Left ventricle myocardium inferior (tissue), 1 donor: ENCODE measurements around the gene HLCS. TPM values are rescaled to one million over a fixed set of nuclear protein-coding genes. Genes with fewer than 3 reads are reported as not detected.

Experiments
- DNase-seq: peaks from one replicate; pipeline ENCODE4 v3.0.0-alpha.2; 2020
- H3K27ac ChIP-seq: fragments of 200-600 bp; replicated peaks from 2 replicates; pipeline ENCODE4 v1.8.0; 2021
- H3K27me3 ChIP-seq: fragments of 200-600 bp; 2 replicates; pipeline ENCODE4 v1.8.0; 2021; ENCODE audit warnings: low read depth
- H3K36me3 ChIP-seq: fragments of 200-600 bp; 2 replicates; pipeline ENCODE4 v1.8.0; 2021
- H3K4me1 ChIP-seq: fragments of 200-600 bp; 2 replicates; pipeline ENCODE4 v1.8.0; 2021
- H3K4me3 ChIP-seq: fragments of 200-600 bp; 2 replicates; pipeline ENCODE4 v1.8.0; 2021; ENCODE audit warnings: mild to moderate bottlenecking, moderate library complexity
- H3K9me3 ChIP-seq: fragments of 200-600 bp; replicated peaks from 2 replicates; pipeline ENCODE4 v1.8.0; 2021
- intact Hi-C: fragments of 100-400 bp; cut with micrococcal nuclease; formaldehyde crosslinking; loops from one replicate; pipeline ENCODE4 v1.11.0; 2022
- total RNA-seq: library from RNA; stranded (reverse); fragmentation: NEBNext Ultra II Directional; extraction: Animal tissue kit (Norgen Biotek cat#: 25700); gene quantifications from one replicate; pipeline ENCODE4 v1.2.1, GENCODE V29; 2021
- TF ChIP-seq, protein P1 (sequence below): fragments of 200-600 bp; IDR thresholded peaks from 2 replicates; pipeline ENCODE4 v1.8.0; 2021; ENCODE audit warnings: antibody characterized with exemption, mild to moderate bottlenecking, borderline replicate concordance
- donor health status: DM: no; HTN: yes; CAD: no; lungs with severe emphysema.

Gene HLCS
- total RNA-seq, 1 donor from 2014 or later, result 5.3 TPM

- TF ChIP-seq, protein P1, sequence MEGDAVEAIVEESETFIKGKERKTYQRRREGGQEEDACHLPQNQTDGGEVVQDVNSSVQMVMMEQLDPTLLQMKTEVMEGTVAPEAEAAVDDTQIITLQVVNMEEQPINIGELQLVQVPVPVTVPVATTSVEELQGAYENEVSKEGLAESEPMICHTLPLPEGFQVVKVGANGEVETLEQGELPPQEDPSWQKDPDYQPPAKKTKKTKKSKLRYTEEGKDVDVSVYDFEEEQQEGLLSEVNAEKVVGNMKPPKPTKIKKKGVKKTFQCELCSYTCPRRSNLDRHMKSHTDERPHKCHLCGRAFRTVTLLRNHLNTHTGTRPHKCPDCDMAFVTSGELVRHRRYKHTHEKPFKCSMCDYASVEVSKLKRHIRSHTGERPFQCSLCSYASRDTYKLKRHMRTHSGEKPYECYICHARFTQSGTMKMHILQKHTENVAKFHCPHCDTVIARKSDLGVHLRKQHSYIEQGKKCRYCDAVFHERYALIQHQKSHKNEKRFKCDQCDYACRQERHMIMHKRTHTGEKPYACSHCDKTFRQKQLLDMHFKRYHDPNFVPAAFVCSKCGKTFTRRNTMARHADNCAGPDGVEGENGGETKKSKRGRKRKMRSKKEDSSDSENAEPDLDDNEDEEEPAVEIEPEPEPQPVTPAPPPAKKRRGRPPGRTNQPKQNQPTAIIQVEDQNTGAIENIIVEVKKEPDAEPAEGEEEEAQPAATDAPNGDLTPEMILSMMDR, result no peak
- intact Hi-C loops, result loop anchor here (10.0 kb wide), 2 partner anchors 111 to 171 kb away; no protein-coding TSS in a partner anchor
- Histone ChIP-seq H3K4me3 (no peak overlapping the region), H3K36me3 (no peaks in the 10 kb centered on the region), H3K9me3 (no peaks in the 10 kb centered on the region), H3K27me3 (peaks cover 26% of the 10 kb centered on the region), H3K27ac (no peak overlapping the region), H3K4me1 (peaks cover 16% of the 10 kb centered on the region)
- DNase-seq, result no peak
Observed at GRCh38 chr21:36744190-36744559, 222.3 kb downstream of the HLCS start.

- no peaks in the 10 kb centered on the region for H3K36me3 ChIP-seq
- peaks cover 16% of the 10 kb centered on the region for H3K4me1 ChIP-seq
- no peaks in the 10 kb centered on the region for H3K9me3 ChIP-seq
- intact Hi-C loops, result loop anchor here (10.0 kb wide), 2 partner anchors 111 to 171 kb away; no protein-coding TSS in a partner anchor
- TF ChIP-seq, protein P1, result no peak
- peaks cover 27% of the 10 kb centered on the region for H3K27me3 ChIP-seq
- no peak overlapping the region for H3K4me3 ChIP-seq
- H3K27ac ChIP-seq, result no peak overlapping the region
- no peak for DNase-seq
Observed at GRCh38 chr21:36743446-36743845, 223.0 kb downstream of the HLCS start.

GRCh38 chr21:36743008-36743407, 223.5 kb downstream of the HLCS start:
- H3K4me1 ChIP-seq, result peaks cover 12% of the 10 kb centered on the region
- intact Hi-C loops, result loop anchor here (10.0 kb wide), 2 partner anchors 112 to 172 kb away; no protein-coding TSS in a partner anchor
- no peaks in the 10 kb centered on the region for H3K9me3 ChIP-seq
- H3K4me3 ChIP-seq, result no peak overlapping the region
- TF ChIP-seq, protein P1, result no peak
- no peak overlapping the region for H3K27ac ChIP-seq
- no peaks in the 10 kb centered on the region for H3K36me3 ChIP-seq
- peaks cover 25% of the 10 kb centered on the region for H3K27me3 ChIP-seq
- no peak for DNase-seq

GRCh38 chr21:36741506-36741905, 225.0 kb downstream of the HLCS start:
- Histone ChIP-seq H3K9me3 (no peaks in the 10 kb centered on the region), H3K4me1 (peaks cover 5% of the 10 kb centered on the region), H3K27me3 (peaks cover 25% of the 10 kb centered on the region), H3K4me3 (no peak overlapping the region), H3K27ac (no peak overlapping the region), H3K36me3 (no peaks in the 10 kb centered on the region)
- peak; percentile 31 for DNase-seq
- TF ChIP-seq, protein P1, result no peak
- intact Hi-C loops, result loop anchor here (10.0 kb wide), 2 partner anchors 113 to 173 kb away; no protein-coding TSS in a partner anchor

- H3K27ac ChIP-seq, result no peak overlapping the region
- H3K36me3 ChIP-seq, result no peaks in the 10 kb centered on the region
- no peaks in the 10 kb centered on the region for H3K4me1 ChIP-seq
- H3K9me3 ChIP-seq, result peaks cover 4% of the 10 kb centered on the region
- no peak for DNase-seq
- TF ChIP-seq, protein P1, result no peak
- peaks cover 42% of the 10 kb centered on the region for H3K27me3 ChIP-seq
- no peak overlapping the region for H3K4me3 ChIP-seq
- intact Hi-C loops, result no loop called here
Observed at GRCh38 chr21:36738489-36739126, 227.9 kb downstream of the HLCS start.
